ENCODE data around the gene CALML6. TPM values are rescaled to one million over a fixed set of nuclear protein-coding genes. Genes with fewer than 3 reads are reported as not detected.
A peak's percentile ranks its signal among the peaks of the same experiment; 100 is the strongest.
"Not testable (repeated sequence)": the region's sequence is repeated elsewhere in the genome, so short reads cannot be mapped to it uniquely, and the experiment has no call there.

Gene CALML6
- total and polyA plus RNA-seq, 8 donors, result 0.39 to 4.4 (median 1.1) TPM

DNA sequence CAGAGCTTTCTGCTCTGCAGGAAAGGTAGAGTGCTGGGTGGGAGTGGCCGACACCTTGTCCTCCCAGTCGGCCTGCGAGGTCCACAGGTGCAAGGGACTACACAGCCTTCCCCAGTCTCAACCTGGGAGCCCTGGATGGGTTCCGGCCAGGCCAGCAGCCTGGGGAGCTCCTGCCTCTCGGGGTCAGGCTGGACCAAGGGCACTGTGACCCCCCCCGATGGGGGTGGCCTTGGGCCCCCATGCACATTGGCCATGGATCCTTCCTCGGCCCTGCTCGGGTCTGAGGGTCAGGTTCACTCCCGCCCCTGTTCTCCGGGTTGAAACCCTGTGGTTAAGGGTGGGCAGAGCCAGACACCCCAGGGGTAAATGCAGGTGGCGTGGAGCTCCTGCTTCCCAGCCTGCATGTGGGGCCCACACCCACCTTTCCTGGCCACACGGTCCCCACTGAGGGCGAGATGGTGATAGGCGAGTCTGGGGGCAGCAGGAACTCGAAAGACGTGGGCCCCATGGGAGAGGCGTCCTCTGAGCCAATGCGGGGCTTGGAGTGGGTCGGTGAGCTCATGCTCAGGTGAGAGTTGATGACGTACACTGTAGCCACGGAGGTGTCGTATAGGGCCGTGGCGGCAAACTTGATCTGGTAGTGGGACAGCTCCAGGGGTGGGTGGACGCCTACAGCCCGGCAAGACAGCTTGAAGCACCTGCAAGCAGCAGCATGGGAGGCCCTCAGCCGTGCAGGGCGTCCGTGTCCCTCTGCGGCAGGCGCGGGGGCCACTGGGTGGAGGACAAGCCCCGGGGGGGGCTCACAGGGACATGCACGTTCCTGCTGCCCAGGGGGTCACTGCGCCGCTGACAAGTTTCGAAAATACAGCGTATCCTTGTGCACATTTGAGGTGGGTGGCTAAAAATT is 14.8 kb downstream of the CALML6 start:
- FAIRE-seq (no peak), DNase-seq (peak in 2 of 6 donors; percentile 30 to 74), ATAC-seq (no peak)
- no peak overlapping the region for H3K27ac ChIP-seq
- no peak overlapping the region for H3K4me3 ChIP-seq
- peaks cover 0 to 7% (median 0%) of the 10 kb centered on the region in 3 donors for H3K4me1 ChIP-seq
- H3K36me3 ChIP-seq, result no peaks in the 10 kb centered on the region
- intact Hi-C loops (cut with DNase I), result no loop called here
- WGBS, 2 donors, result 77 to 85% methylated on average over 38 of the region's 38 CpGs
- H3K9me3 ChIP-seq, result no peaks in the 10 kb centered on the region
- TF ChIP-seq, protein P1, sequence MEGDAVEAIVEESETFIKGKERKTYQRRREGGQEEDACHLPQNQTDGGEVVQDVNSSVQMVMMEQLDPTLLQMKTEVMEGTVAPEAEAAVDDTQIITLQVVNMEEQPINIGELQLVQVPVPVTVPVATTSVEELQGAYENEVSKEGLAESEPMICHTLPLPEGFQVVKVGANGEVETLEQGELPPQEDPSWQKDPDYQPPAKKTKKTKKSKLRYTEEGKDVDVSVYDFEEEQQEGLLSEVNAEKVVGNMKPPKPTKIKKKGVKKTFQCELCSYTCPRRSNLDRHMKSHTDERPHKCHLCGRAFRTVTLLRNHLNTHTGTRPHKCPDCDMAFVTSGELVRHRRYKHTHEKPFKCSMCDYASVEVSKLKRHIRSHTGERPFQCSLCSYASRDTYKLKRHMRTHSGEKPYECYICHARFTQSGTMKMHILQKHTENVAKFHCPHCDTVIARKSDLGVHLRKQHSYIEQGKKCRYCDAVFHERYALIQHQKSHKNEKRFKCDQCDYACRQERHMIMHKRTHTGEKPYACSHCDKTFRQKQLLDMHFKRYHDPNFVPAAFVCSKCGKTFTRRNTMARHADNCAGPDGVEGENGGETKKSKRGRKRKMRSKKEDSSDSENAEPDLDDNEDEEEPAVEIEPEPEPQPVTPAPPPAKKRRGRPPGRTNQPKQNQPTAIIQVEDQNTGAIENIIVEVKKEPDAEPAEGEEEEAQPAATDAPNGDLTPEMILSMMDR (IDR thresholded peaks at IDR 0.05), result no peak
- H3K27me3 ChIP-seq, result no peaks in the 10 kb centered on the region

DNA sequence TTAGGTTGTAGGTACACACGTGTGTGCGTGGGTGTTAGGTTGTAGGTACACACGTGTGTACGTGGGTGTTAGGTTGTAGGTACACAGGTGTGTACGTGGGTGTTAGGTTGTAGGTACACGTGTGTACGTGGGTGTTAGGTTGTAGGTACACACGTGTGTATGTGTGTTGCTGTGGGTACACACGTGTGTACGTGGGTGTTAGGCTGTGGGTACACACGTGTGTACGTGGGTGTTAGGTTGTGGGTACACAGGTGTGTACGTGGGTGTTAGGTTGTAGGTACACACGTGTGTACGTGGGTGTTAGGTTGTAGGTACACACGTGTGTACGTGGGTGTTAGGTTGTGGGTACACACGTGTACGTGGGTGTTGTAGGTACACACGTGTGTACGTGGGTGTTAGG is 19.8 kb downstream of the CALML6 start:
- H3K36me3 ChIP-seq; H3K27ac ChIP-seq; H3K9me3 ChIP-seq; intact Hi-C loops (cut with DNase I); H3K4me3 ChIP-seq; FAIRE-seq; H3K27me3 ChIP-seq; ATAC-seq; DNase-seq; H3K4me1 ChIP-seq: not testable (repeated sequence)
- WGBS, 2 donors, result 45 to 74% methylated on average over 4 to 5 of the region's 21 CpGs

DNA sequence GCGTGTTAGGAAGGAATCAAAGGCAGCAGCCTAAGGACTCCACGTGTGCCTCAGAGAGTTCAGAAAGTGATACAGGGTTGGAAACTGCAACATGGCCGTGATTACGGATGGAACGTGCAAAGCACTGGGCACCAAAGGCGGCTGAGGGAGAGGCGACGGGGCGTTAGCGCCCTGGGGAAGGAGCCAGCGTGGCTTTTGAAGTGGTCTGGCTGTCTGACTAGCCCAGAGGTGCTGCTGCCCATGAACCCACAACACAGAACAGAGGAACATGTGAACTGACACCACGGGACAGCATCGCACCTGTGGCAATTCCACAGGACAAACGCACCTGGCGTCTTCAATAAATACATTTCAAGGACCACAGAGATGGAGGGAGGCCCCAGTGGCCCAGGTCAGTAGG is 22.0 kb downstream of the CALML6 start:
- H3K9me3 ChIP-seq, result no peaks in the 10 kb centered on the region
- no peak overlapping the region for H3K27ac ChIP-seq
- ATAC-seq (no peak), DNase-seq (peak in 1 of 6 donors; percentile 21), FAIRE-seq (no peak)
- 57 to 66% methylated on average over 15 of the region's 15 CpGs for WGBS, 2 donors
- H3K4me3 ChIP-seq, result no peak overlapping the region
- no peaks in the 10 kb centered on the region for H3K4me1 ChIP-seq
- H3K36me3 ChIP-seq, result no peaks in the 10 kb centered on the region
- TF ChIP-seq, protein P1 (IDR thresholded peaks at IDR 0.05), result no peak
- H3K27me3 ChIP-seq, result no peaks in the 10 kb centered on the region
- intact Hi-C loops (cut with DNase I), result no loop called here

DNA sequence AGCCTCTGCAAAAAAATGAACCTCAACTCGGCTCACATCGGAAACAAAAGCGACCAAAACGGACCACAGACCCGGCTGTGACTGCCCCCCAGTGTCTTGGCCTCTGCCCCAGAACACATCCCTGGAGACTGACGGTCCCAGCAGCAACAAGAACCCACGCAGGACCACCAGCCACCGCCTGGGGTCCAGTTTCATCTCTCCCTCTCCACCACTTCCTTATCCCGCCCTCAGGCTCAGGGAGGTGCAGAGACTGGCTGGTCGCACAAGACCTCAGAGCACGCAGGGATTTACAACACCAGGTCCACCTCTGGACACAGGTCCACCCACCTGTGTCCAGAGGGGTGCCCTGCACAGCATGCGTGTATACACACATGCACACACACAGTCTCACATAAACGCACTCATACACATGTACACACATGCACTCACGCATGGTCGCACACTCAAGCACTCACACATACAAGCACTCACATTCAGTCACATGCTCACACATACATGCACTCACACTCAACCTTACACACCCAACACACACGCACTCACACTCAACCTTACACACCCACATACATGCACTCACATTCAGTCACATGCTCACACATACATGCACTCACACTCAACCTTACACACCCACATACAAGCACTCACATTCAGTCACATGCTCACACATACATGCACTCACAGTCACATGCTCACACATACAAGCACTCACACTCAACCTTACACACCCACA is 22.7 kb downstream of the CALML6 start:
- FAIRE-seq, result no peak
- Histone ChIP-seq H3K36me3 (no peaks in the 10 kb centered on the region), H3K4me3 (no peak overlapping the region), H3K4me1 (no peaks in the 10 kb centered on the region), H3K27ac (no peak overlapping the region), H3K9me3 (no peaks in the 10 kb centered on the region), H3K27me3 (no peaks in the 10 kb centered on the region)
- 68 to 74% methylated on average over 16 of the region's 16 CpGs for whole genome bisulfite sequencing, 2 donors
- DNase-seq, result peak in 1 of 6 donors; percentile 2
- ATAC-seq, result no peak
- TF ChIP-seq, protein P1 (IDR thresholded peaks at IDR 0.05), result no peak
- intact Hi-C loops (cut with DNase I), result no loop called here

DNA sequence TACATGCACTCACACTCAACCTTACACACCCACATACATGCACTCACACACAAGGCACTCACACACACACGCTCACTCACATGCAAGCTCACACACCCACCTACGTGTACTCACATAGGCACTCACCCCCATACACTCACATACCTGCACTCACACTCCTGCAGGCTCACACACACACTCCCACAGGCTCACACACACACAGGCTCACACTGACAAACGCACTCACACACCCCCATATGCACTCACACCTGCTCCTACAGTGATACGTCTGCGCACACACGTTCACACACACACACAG is 23.2 kb downstream of the CALML6 start:
- WGBS, 2 donors, result 70% methylated on average over 6 of the region's 6 CpGs
- ATAC-seq (no peak), DNase-seq (no peak), FAIRE-seq (no peak)
- Histone ChIP-seq H3K9me3 (no peaks in the 10 kb centered on the region), H3K36me3 (no peaks in the 10 kb centered on the region), H3K27me3 (no peaks in the 10 kb centered on the region), H3K4me1 (no peaks in the 10 kb centered on the region), H3K4me3 (no peak overlapping the region), H3K27ac (no peak overlapping the region)
- TF ChIP-seq, protein P1 (IDR thresholded peaks at IDR 0.05), result no peak
- intact Hi-C loops (cut with DNase I), result no loop called here
